Measurements from ENCODE around the gene LDLRAD2. TPM values are rescaled to one million over a fixed set of nuclear protein-coding genes. Genes with fewer than 3 reads are reported as not detected.
"Not testable (repeated sequence)": the region's sequence is repeated elsewhere in the genome, so short reads cannot be mapped to it uniquely, and the experiment has no call there.

LDLRAD2 gene
- total RNA-seq, 1 experiment from 2014 or later, result not detected

GRCh38 chr1:21825393-21825792 is 13.3 kb downstream of the LDLRAD2 start:
- CTCF ChIA-PET, result no interaction called here
- TF ChIP-seq, protein P1, sequence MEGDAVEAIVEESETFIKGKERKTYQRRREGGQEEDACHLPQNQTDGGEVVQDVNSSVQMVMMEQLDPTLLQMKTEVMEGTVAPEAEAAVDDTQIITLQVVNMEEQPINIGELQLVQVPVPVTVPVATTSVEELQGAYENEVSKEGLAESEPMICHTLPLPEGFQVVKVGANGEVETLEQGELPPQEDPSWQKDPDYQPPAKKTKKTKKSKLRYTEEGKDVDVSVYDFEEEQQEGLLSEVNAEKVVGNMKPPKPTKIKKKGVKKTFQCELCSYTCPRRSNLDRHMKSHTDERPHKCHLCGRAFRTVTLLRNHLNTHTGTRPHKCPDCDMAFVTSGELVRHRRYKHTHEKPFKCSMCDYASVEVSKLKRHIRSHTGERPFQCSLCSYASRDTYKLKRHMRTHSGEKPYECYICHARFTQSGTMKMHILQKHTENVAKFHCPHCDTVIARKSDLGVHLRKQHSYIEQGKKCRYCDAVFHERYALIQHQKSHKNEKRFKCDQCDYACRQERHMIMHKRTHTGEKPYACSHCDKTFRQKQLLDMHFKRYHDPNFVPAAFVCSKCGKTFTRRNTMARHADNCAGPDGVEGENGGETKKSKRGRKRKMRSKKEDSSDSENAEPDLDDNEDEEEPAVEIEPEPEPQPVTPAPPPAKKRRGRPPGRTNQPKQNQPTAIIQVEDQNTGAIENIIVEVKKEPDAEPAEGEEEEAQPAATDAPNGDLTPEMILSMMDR (IDR thresholded peaks at IDR 0.05; ENCODE audit: unreplicated experiment), result no peak
- intact Hi-C loops (cut with micrococcal nuclease; ENCODE audit: unreplicated experiment), result no loop called here
- Mint-ChIP-seq H3K27me3 (ENCODE audit: unreplicated experiment) (no peaks in the 10 kb centered on the region), H3K27ac (ENCODE audit: unreplicated experiment) (no peak overlapping the region), H3K9me3 (ENCODE audit: low read depth, unreplicated experiment) (no peaks in the 10 kb centered on the region), H3K36me3 (ENCODE audit: insufficient read depth, unreplicated experiment) (peaks cover 46% of the 10 kb centered on the region), H3K4me3 (ENCODE audit: low read depth, unreplicated experiment) (no peak overlapping the region), H3K4me1 (ENCODE audit: low read depth, unreplicated experiment) (no peaks in the 10 kb centered on the region)
- BruUV-seq (replicated peaks), result no TSS peak
- no peak for DNase-seq

DNA sequence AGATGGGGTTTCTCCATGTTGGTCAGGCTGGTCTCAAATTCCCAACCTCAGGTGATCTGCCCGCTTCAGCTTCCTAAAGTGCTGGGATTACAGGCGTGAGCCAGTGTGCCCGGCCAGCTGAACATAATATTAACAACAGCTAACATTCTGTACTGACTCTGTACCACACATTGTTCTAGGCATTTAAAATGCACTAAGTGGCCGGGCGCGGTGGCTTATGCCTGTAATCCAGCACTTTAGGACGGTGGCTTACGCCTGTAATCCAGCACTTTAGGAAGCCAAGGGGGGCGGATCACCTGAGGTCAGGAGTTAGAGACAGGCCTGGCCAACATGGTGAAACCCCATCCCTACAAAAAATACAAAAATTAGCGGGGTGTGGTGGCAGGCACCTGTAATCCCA is 14.6 kb downstream of the LDLRAD2 start:
- H3K27ac Mint-ChIP-seq (ENCODE audit: unreplicated experiment); H3K4me1 Mint-ChIP-seq (ENCODE audit: low read depth, unreplicated experiment); H3K9me3 Mint-ChIP-seq (ENCODE audit: low read depth, unreplicated experiment); BruUV-seq (replicated peaks); H3K27me3 Mint-ChIP-seq (ENCODE audit: unreplicated experiment); intact Hi-C loops (cut with micrococcal nuclease; ENCODE audit: unreplicated experiment); DNase-seq; H3K4me3 Mint-ChIP-seq (ENCODE audit: low read depth, unreplicated experiment): not testable (repeated sequence)
- peaks cover 44% of the 10 kb centered on the region for H3K36me3 Mint-ChIP-seq (ENCODE audit: insufficient read depth, unreplicated experiment)
- CTCF ChIA-PET, result interaction anchor here (0.6 kb wide), 1 partner anchor 155 kb away, joined by 3 read pairs; no protein-coding TSS in a partner anchor

GRCh38 chr1:21827141-21827679 is 15.1 kb downstream of the LDLRAD2 start:
- intact Hi-C loops (cut with micrococcal nuclease; ENCODE audit: unreplicated experiment), result no loop called here
- Mint-ChIP-seq H3K27me3 (ENCODE audit: unreplicated experiment) (no peaks in the 10 kb centered on the region), H3K4me1 (ENCODE audit: low read depth, unreplicated experiment) (no peaks in the 10 kb centered on the region), H3K36me3 (ENCODE audit: insufficient read depth, unreplicated experiment) (peaks cover 44% of the 10 kb centered on the region), H3K4me3 (ENCODE audit: low read depth, unreplicated experiment) (no peak overlapping the region), H3K9me3 (ENCODE audit: low read depth, unreplicated experiment) (no peaks in the 10 kb centered on the region), H3K27ac (ENCODE audit: unreplicated experiment) (no peak overlapping the region)
- CTCF ChIA-PET, result interaction anchor here (0.6 kb wide), 1 partner anchor 154 kb away, joined by 3 read pairs; no protein-coding TSS in a partner anchor
- TF ChIP-seq, protein P1 (IDR thresholded peaks at IDR 0.05; ENCODE audit: unreplicated experiment), result no peak
- DNase-seq, result no peak
- no TSS peak for BruUV-seq (replicated peaks)

GRCh38 chr1:21828075-21828474 is 16.0 kb downstream of the LDLRAD2 start:
- no peaks in the 10 kb centered on the region for H3K9me3 Mint-ChIP-seq (ENCODE audit: low read depth, unreplicated experiment)
- H3K27me3 Mint-ChIP-seq (ENCODE audit: unreplicated experiment), result no peaks in the 10 kb centered on the region
- no peaks in the 10 kb centered on the region for H3K4me1 Mint-ChIP-seq (ENCODE audit: low read depth, unreplicated experiment)
- H3K27ac Mint-ChIP-seq (ENCODE audit: unreplicated experiment), result no peak overlapping the region
- TF ChIP-seq, protein P1 (IDR thresholded peaks at IDR 0.05; ENCODE audit: unreplicated experiment), result no peak
- H3K36me3 Mint-ChIP-seq (ENCODE audit: insufficient read depth, unreplicated experiment), result peaks cover 52% of the 10 kb centered on the region
- BruUV-seq (replicated peaks), result no TSS peak
- CTCF ChIA-PET, result no interaction called here
- no peak overlapping the region for H3K4me3 Mint-ChIP-seq (ENCODE audit: low read depth, unreplicated experiment)
- DNase-seq, result no peak
- intact Hi-C loops (cut with micrococcal nuclease; ENCODE audit: unreplicated experiment), result no loop called here

GRCh38 chr1:21828506-21829210 is 16.6 kb downstream of the LDLRAD2 start:
- TSS peak; percentile 15 for BruUV-seq (replicated peaks)
- H3K27me3 Mint-ChIP-seq (ENCODE audit: unreplicated experiment), result no peaks in the 10 kb centered on the region
- H3K9me3 Mint-ChIP-seq (ENCODE audit: low read depth, unreplicated experiment), result no peaks in the 10 kb centered on the region
- H3K4me1 Mint-ChIP-seq (ENCODE audit: low read depth, unreplicated experiment), result no peaks in the 10 kb centered on the region
- H3K27ac Mint-ChIP-seq (ENCODE audit: unreplicated experiment), result no peak overlapping the region
- intact Hi-C loops (cut with micrococcal nuclease; ENCODE audit: unreplicated experiment), result no loop called here
- no peak overlapping the region for H3K4me3 Mint-ChIP-seq (ENCODE audit: low read depth, unreplicated experiment)
- H3K36me3 Mint-ChIP-seq (ENCODE audit: insufficient read depth, unreplicated experiment), result peaks cover 53% of the 10 kb centered on the region
- no peak for DNase-seq
- TF ChIP-seq, protein P1 (IDR thresholded peaks at IDR 0.05; ENCODE audit: unreplicated experiment), result no peak
- CTCF ChIA-PET, result no interaction called here

Measured in Calu3 (cell line).